Measurements from ENCODE around the gene ZNF581. TPM values are rescaled to one million over a fixed set of nuclear protein-coding genes. Genes with fewer than 3 reads are reported as not detected.

Gene ZNF581
- polyA plus RNA-seq, 1 donor, result 30.1 TPM

GRCh38 chr19:55693336-55693974 lies 50.0 kb downstream of the ZNF581 start:
- DNase-seq (ENCODE audit: low read depth), result no peak

- DNase-seq (ENCODE audit: low read depth), result no peak
These were observed 50.8 kb downstream of the ZNF581 start for GRCh38 chr19:55694241-55694655.

GRCh38 chr19:55694656-55695491 lies 51.4 kb downstream of the ZNF581 start:
- no peak for DNase-seq (ENCODE audit: low read depth)

Other genes with a start within 250 kb of the ZNF581 start
- 41.0 TPM for gene UBE2S, start 235.9 kb upstream of the ZNF581 start, polyA plus RNA-seq (ENCODE audit: insufficient read length)
- 0.14 TPM for gene SHISA7, start 200.3 kb upstream of the ZNF581 start, polyA plus RNA-seq (ENCODE audit: insufficient read length)
- 36.2 TPM for gene ISOC2, start 182.0 kb upstream of the ZNF581 start, polyA plus RNA-seq (ENCODE audit: insufficient read length)
- gene C19orf85, start 178.9 kb upstream of the ZNF581 start, polyA plus RNA-seq (ENCODE audit: insufficient read length), result not detected
- 4.1 TPM for gene ZNF628, start 167.0 kb upstream of the ZNF581 start, polyA plus RNA-seq (ENCODE audit: insufficient read length)
- 27.0 TPM for gene NAT14, start 158.5 kb upstream of the ZNF581 start, polyA plus RNA-seq (ENCODE audit: insufficient read length)
- 17.3 TPM for gene SSC5D, start 155.2 kb upstream of the ZNF581 start, polyA plus RNA-seq (ENCODE audit: insufficient read length)
- gene SBK2, start 106.5 kb upstream of the ZNF581 start, polyA plus RNA-seq (ENCODE audit: insufficient read length), result 3.1 TPM
- not detected for gene SBK3, start 98.1 kb upstream of the ZNF581 start, polyA plus RNA-seq (ENCODE audit: insufficient read length)
- 12.0 TPM for gene ZNF579, start 62.8 kb upstream of the ZNF581 start, polyA plus RNA-seq (ENCODE audit: insufficient read length)
- gene FIZ1, start 44.1 kb upstream of the ZNF581 start, polyA plus RNA-seq (ENCODE audit: insufficient read length), result 11.1 TPM
- 10.0 TPM for gene ZNF524, start 43.4 kb upstream of the ZNF581 start, polyA plus RNA-seq (ENCODE audit: insufficient read length)
- gene ZNF865, start 38.0 kb upstream of the ZNF581 start, polyA plus RNA-seq (ENCODE audit: insufficient read length), result 7.6 TPM
- gene ZNF784, start 19.1 kb upstream of the ZNF581 start, polyA plus RNA-seq (ENCODE audit: insufficient read length), result 10.0 TPM
- gene ZNF580, start 2.6 kb upstream of the ZNF581 start, polyA plus RNA-seq (ENCODE audit: insufficient read length), result 19.9 TPM
- 15.1 TPM for gene CCDC106, start 4.6 kb downstream of the ZNF581 start, polyA plus RNA-seq (ENCODE audit: insufficient read length)
- 110 TPM for gene U2AF2, start 11.4 kb downstream of the ZNF581 start, polyA plus RNA-seq (ENCODE audit: insufficient read length)
- 82.6 TPM for gene EPN1, start 31.6 kb downstream of the ZNF581 start, polyA plus RNA-seq (ENCODE audit: insufficient read length)
- not detected for gene NLRP9, start 94.8 kb downstream of the ZNF581 start, polyA plus RNA-seq (ENCODE audit: insufficient read length)
- 2.0 TPM for gene RFPL4A, start 115.4 kb downstream of the ZNF581 start, polyA plus RNA-seq (ENCODE audit: insufficient read length)
- gene RFPL4AL1, start 125.5 kb downstream of the ZNF581 start, polyA plus RNA-seq (ENCODE audit: insufficient read length), result 0.63 TPM
- gene NLRP11, start 188.3 kb downstream of the ZNF581 start, polyA plus RNA-seq (ENCODE audit: insufficient read length), result not detected
- gene NLRP4, start 192.9 kb downstream of the ZNF581 start, polyA plus RNA-seq (ENCODE audit: insufficient read length), result not detected

Data from forelimb muscle (tissue), 1 donor.